Liver (tissue), 9 donors: ENCODE data around the gene DCUN1D3. TPM values are rescaled to one million over a fixed set of nuclear protein-coding genes. Genes with fewer than 3 reads are reported as not detected.

Experiments
- DNase-seq: peaks from one replicate; pipeline ENCODE4 v3.0.0-alpha.2; 2017; ENCODE audit warnings: low spot score
- H3K27ac ChIP-seq, 2 donors: one replicate each; pipeline ENCODE4 v1.7.0; 2013; ENCODE audit warnings: inconsistent platforms in 2 of 2, low read length in 2 of 2, control low read depth in 1 of 2, low read depth in 1 of 2, mild to moderate bottlenecking in 1 of 2
- H3K27me3 ChIP-seq, 4 donors: one replicate each; pipeline versions ENCODE4 v1.6.1 to v1.7.0; 2013; ENCODE audit warnings: low read length in 3 of 4, inconsistent platforms in 1 of 4, mild to moderate bottlenecking in 1 of 4, moderate library complexity in 1 of 4; ENCODE audit not compliant: control insufficient read depth in 4 of 4, insufficient read depth in 4 of 4
- H3K36me3 ChIP-seq, 4 donors: one replicate each; pipeline versions ENCODE4 v1.6.1 to v1.7.0; 2013; ENCODE audit warnings: low read length in 3 of 4, mild to moderate bottlenecking in 3 of 4, low read depth in 1 of 4, moderate library complexity in 1 of 4; ENCODE audit not compliant: control insufficient read depth in 4 of 4, insufficient read depth in 3 of 4
- H3K4me1 ChIP-seq, 4 donors: one replicate each; pipeline versions ENCODE4 v1.6.1 to v1.7.0; 2013; ENCODE audit warnings: low read length in 3 of 4, mild to moderate bottlenecking in 3 of 4, moderate library complexity in 1 of 4; ENCODE audit not compliant: control insufficient read depth in 4 of 4, insufficient read depth in 4 of 4
- H3K4me3 ChIP-seq, 3 donors: one replicate each; pipeline versions ENCODE4 v1.6.1 to v1.7.0; 2013; ENCODE audit warnings: low read length in 3 of 3, control low read depth in 1 of 3, low read depth in 1 of 3, mild to moderate bottlenecking in 1 of 3
- H3K9ac ChIP-seq, 2 donors: one replicate each; pipeline ENCODE4 v1.7.0; 2013; ENCODE audit warnings: low read length in 2 of 2, mild to moderate bottlenecking in 2 of 2, moderate library complexity in 2 of 2, control low read depth in 1 of 2, low read depth in 1 of 2
- H3K9me3 ChIP-seq, 4 donors: one replicate each; pipeline versions ENCODE4 v1.6.1 to v1.7.0; 2013; ENCODE audit warnings: low read length in 3 of 4; ENCODE audit not compliant: control insufficient read depth in 4 of 4
- EGR1 ChIP-seq, 2 donors: IDR thresholded peaks; 2 replicates each; pipeline ENCODE4 v1.6.1; 2016 to 2018; ENCODE audit warnings: antibody characterized with exemption in 2 of 2, low read depth in 2 of 2
- FOXA2 ChIP-seq: IDR thresholded peaks from 2 replicates; pipeline ENCODE4 v1.6.1; 2016; ENCODE audit warnings: antibody characterized with exemption
- HNF4A ChIP-seq, 2 donors: conservative IDR thresholded peaks; 2 replicates each; pipeline ENCODE4 v1.6.1; 2016; ENCODE audit warnings: antibody characterized with exemption in 2 of 2, mild to moderate bottlenecking in 2 of 2
- RAD21 ChIP-seq, 2 donors: IDR thresholded peaks; 2 replicates each; pipeline ENCODE4 v1.6.1; 2016; ENCODE audit warnings: antibody characterized with exemption in 2 of 2, mild to moderate bottlenecking in 2 of 2
- RXRA ChIP-seq, 2 donors: IDR thresholded peaks; 2 replicates each; pipeline ENCODE4 v1.6.1; 2017 to 2018; ENCODE audit warnings: antibody characterized with exemption in 2 of 2, mild to moderate bottlenecking in 1 of 2
- TAF1 ChIP-seq: conservative IDR thresholded peaks from 2 replicates; pipeline ENCODE4 v1.6.1; 2016; ENCODE audit warnings: antibody characterized with exemption, mild to moderate bottlenecking
- YY1 ChIP-seq: IDR thresholded peaks from 2 replicates; pipeline ENCODE4 v1.6.1; 2016; ENCODE audit warnings: antibody characterized with exemption, mild to moderate bottlenecking
- WGBS: extraction: QIAGEN DNeasy Blood & Tissue Kit; methylation state at CpG from one replicate; pipeline ENCODE4 v1.1.7; 2013; 5-methylcytosine and 5-hydroxymethylcytosine counted together
- polyA plus RNA-seq, 2 donors: library from polyadenylated mRNA; stranded (reverse) in 1 of 2; unstranded in 1 of 2; fragments of 200-250 nt in 1 of 2; fragments of >200 nt in 1 of 2; fragmentation: Nextera tagmentation in 1 of 2; extraction: Ambion mirVana in 1 of 2; gene quantifications; one replicate each; pipeline versions ENCODE4 v1.2.1 to v1.2.3, GENCODE V29; 2013 to 2015
- total RNA-seq, 2 donors: library from RNA; depleted of rRNA; stranded (reverse); fragments of >200 nt; gene quantifications; one replicate each; pipeline ENCODE4 v1.2.3, GENCODE V29; 2014
- TF ChIP-seq, protein P1 (sequence below): fragments of 150-350 bp; IDR thresholded peaks from 2 replicates; pipeline ENCODE4 v1.5.1; 2017; ENCODE audit warnings: improper control_type of control experiment, low read depth, low read length; ENCODE audit not compliant: missing input control
- TF ChIP-seq, protein P2 (sequence below): IDR thresholded peaks from 2 replicates; pipeline ENCODE4 v1.6.1; 2016; ENCODE audit warnings: antibody characterized with exemption
- TF ChIP-seq, protein P3 (sequence below): IDR thresholded peaks from 2 replicates; pipeline ENCODE4 v1.6.1; 2016; ENCODE audit warnings: antibody characterized with exemption, mild to moderate bottlenecking
- TF ChIP-seq, protein P4 (sequence below): IDR thresholded peaks from 2 replicates; pipeline ENCODE4 v1.6.1; 2016; ENCODE audit warnings: antibody characterized with exemption
- donor health status: healthy.
- donor health status: healthy.
- donor health status: healthy.
- donor health status: healthy.
- donor health status: healthy.

The DCUN1D3 gene
- total and polyA plus RNA-seq, 4 donors = 2.7 to 16.8 (median 4.8) TPM

DNA sequence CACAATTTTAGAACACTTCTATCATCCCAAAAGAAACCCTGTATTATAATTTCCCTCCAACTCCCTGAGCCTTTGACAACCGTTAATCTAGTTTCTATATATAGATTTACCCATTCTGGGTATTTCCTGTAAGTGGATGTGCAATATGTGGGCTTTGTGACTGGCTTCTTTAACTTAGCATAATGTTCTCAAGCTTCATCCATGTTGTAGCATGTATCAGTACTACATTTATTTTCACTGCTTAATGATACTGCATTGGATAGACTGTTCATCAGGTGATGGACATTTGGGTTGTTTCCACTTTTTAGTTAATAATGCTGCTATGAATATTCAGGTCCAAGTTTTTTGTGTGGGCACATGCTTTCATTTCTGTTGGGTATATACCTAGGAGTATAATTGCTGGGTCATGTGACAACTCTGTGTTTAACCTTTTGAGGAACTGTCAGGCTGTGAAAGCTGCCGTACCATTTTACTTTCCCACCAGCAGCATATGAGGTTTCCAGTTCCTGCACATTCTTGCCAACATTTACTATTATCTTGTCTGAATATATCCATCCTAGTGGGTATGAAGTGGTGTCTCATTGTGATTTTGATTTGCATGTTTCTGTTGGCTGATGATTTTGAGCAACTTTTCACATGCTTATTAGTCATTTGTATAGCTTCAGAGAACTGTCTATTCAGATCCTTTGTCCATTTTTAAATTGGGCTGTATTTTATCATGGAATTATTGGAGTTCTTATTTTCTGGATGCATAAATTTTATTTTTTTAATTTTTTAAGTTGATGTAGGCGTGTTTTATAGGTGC, 77.4 kb downstream of the DCUN1D3 start (continued):
- TF ChIP-seq, protein P1, sequence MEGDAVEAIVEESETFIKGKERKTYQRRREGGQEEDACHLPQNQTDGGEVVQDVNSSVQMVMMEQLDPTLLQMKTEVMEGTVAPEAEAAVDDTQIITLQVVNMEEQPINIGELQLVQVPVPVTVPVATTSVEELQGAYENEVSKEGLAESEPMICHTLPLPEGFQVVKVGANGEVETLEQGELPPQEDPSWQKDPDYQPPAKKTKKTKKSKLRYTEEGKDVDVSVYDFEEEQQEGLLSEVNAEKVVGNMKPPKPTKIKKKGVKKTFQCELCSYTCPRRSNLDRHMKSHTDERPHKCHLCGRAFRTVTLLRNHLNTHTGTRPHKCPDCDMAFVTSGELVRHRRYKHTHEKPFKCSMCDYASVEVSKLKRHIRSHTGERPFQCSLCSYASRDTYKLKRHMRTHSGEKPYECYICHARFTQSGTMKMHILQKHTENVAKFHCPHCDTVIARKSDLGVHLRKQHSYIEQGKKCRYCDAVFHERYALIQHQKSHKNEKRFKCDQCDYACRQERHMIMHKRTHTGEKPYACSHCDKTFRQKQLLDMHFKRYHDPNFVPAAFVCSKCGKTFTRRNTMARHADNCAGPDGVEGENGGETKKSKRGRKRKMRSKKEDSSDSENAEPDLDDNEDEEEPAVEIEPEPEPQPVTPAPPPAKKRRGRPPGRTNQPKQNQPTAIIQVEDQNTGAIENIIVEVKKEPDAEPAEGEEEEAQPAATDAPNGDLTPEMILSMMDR = no peak
- TF ChIP-seq HNF4A (conservative IDR thresholded peaks at IDR 0.05) (no peak), FOXA2 (no peak), RAD21 (IDR thresholded peaks at IDR 0.05) (no peak), YY1 (no peak), EGR1 (IDR thresholded peaks at IDR 0.05; ENCODE audit: low read depth in 2 of 2) (no peak)
- TF ChIP-seq, protein P2, sequence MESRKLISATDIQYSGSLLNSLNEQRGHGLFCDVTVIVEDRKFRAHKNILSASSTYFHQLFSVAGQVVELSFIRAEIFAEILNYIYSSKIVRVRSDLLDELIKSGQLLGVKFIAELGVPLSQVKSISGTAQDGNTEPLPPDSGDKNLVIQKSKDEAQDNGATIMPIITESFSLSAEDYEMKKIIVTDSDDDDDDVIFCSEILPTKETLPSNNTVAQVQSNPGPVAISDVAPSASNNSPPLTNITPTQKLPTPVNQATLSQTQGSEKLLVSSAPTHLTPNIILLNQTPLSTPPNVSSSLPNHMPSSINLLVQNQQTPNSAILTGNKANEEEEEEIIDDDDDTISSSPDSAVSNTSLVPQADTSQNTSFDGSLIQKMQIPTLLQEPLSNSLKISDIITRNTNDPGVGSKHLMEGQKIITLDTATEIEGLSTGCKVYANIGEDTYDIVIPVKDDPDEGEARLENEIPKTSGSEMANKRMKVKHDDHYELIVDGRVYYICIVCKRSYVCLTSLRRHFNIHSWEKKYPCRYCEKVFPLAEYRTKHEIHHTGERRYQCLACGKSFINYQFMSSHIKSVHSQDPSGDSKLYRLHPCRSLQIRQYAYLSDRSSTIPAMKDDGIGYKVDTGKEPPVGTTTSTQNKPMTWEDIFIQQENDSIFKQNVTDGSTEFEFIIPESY = no peak

DNA sequence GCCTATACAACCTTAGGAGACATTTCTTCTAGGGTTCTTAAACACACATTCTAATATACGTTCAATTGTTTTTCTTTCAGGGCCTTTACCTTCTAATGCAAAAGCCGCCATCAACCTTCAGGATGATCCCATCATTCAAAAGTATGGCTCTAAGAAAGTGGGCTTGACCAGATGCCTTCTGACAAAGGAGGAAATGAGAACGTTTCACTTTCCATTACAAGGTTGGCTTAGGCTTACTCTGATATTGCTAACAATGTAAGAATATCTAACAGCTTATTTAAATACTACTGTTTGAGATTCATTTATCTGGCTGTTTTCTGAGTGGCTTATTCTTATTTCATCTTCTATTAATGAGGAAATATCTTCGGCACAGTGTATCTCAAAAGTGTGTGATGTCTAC, 78.5 kb downstream of the DCUN1D3 start:
- H3K4me1 ChIP-seq = no peaks in the 10 kb centered on the region
- no peak overlapping the region for H3K4me3 ChIP-seq
- no peak for DNase-seq
- H3K9ac ChIP-seq = no peak overlapping the region
- 87% methylated on average over 4 of the region's 4 CpGs for WGBS
- TF ChIP-seq YY1 (no peak), HNF4A (conservative IDR thresholded peaks at IDR 0.05) (no peak), FOXA2 (no peak), EGR1 (IDR thresholded peaks at IDR 0.05; ENCODE audit: low read depth in 2 of 2) (no peak), RXRA (IDR thresholded peaks at IDR 0.05) (no peak), TAF1 (no peak)
- TF ChIP-seq, protein P1 = no peak
- TF ChIP-seq, protein P3, sequence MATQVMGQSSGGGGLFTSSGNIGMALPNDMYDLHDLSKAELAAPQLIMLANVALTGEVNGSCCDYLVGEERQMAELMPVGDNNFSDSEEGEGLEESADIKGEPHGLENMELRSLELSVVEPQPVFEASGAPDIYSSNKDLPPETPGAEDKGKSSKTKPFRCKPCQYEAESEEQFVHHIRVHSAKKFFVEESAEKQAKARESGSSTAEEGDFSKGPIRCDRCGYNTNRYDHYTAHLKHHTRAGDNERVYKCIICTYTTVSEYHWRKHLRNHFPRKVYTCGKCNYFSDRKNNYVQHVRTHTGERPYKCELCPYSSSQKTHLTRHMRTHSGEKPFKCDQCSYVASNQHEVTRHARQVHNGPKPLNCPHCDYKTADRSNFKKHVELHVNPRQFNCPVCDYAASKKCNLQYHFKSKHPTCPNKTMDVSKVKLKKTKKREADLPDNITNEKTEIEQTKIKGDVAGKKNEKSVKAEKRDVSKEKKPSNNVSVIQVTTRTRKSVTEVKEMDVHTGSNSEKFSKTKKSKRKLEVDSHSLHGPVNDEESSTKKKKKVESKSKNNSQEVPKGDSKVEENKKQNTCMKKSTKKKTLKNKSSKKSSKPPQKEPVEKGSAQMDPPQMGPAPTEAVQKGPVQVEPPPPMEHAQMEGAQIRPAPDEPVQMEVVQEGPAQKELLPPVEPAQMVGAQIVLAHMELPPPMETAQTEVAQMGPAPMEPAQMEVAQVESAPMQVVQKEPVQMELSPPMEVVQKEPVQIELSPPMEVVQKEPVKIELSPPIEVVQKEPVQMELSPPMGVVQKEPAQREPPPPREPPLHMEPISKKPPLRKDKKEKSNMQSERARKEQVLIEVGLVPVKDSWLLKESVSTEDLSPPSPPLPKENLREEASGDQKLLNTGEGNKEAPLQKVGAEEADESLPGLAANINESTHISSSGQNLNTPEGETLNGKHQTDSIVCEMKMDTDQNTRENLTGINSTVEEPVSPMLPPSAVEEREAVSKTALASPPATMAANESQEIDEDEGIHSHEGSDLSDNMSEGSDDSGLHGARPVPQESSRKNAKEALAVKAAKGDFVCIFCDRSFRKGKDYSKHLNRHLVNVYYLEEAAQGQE = no peak
- TF ChIP-seq, protein P4, sequence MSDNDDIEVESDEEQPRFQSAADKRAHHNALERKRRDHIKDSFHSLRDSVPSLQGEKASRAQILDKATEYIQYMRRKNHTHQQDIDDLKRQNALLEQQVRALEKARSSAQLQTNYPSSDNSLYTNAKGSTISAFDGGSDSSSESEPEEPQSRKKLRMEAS = no peak
- no peaks in the 10 kb centered on the region for H3K36me3 ChIP-seq
- no peak overlapping the region for H3K27ac ChIP-seq
- H3K9me3 ChIP-seq = no peaks in the 10 kb centered on the region
- no peaks in the 10 kb centered on the region for H3K27me3 ChIP-seq
